ENCODE measurements around the gene CD27.

The CD27 gene

GRCh38 chr12:6434205-6435140 lies 10.3 kb upstream of the CD27 start:
- no peak for DNase-seq

GRCh38 chr12:6435961-6436715 lies 8.6 kb upstream of the CD27 start:
- no peak for DNase-seq

- DNase-seq: no peak
Measured at GRCh38 chr12:6437586-6437985, 7.2 kb upstream of the CD27 start.

GRCh38 chr12:6438345-6438744 lies 6.4 kb upstream of the CD27 start:
- no peak for DNase-seq

GRCh38 chr12:6440391-6440790 lies 4.4 kb upstream of the CD27 start:
- DNase-seq: no peak

- no peak for DNase-seq
Measured at GRCh38 chr12:6442836-6443235, 1.9 kb upstream of the CD27 start.

- DNase-seq: no peak
Measured at GRCh38 chr12:6443361-6443983, 1.3 kb upstream of the CD27 start.

GRCh38 chr12:6444031-6444430 lies 724 bp upstream of the CD27 start:
- no peak for DNase-seq

- DNase-seq: no peak
Measured at GRCh38 chr12:6450091-6450868, 5.5 kb downstream of the CD27 start.

- no peak for DNase-seq
Measured at GRCh38 chr12:6450869-6451347, 6.2 kb downstream of the CD27 start.

- DNase-seq: peak; percentile 68
Measured at GRCh38 chr12:6451348-6452244, 6.8 kb downstream of the CD27 start, which contains the start of gene TAPBPL. TAPBPL (plus strand) TSS chr12:6452042; CDS start chr12:6452249, 207 bp downstream.

GRCh38 chr12:6452245-6452943 lies 7.6 kb downstream of the CD27 start:
- DNase-seq: no peak

GRCh38 chr12:6452944-6453630 lies 8.3 kb downstream of the CD27 start:
- DNase-seq: no peak

GRCh38 chr12:6457220-6457945 lies 12.6 kb downstream of the CD27 start:
- DNase-seq: no peak

- DNase-seq: no peak
Measured at GRCh38 chr12:6458281-6459003, 13.7 kb downstream of the CD27 start.

GRCh38 chr12:6459004-6459337 lies 14.2 kb downstream of the CD27 start:
- DNase-seq: no peak

- peak; percentile 29 for DNase-seq
Measured at GRCh38 chr12:6460751-6461371, 16.1 kb downstream of the CD27 start.

All from activated T-cell treated with anti-CD3 and anti-CD28 coated beads for 4 hours (primary cell).